GM19238 (cell line): Measurements from ENCODE around the gene IL17B.

Experiments used
- DNase-seq: peaks from one replicate; pipeline ENCODE4 v3.0.0; 2011; ENCODE audit warnings: low spot score; ENCODE audit not compliant: insufficient read length

IL17B gene

GRCh38 chr5:149415066-149415967 is 36.2 kb upstream of the IL17B start:
- no peak for DNase-seq

GRCh38 chr5:149414405-149415065 is 35.4 kb upstream of the IL17B start:
- DNase-seq = no peak

GRCh38 chr5:149413477-149414210 is 34.6 kb upstream of the IL17B start:
- no peak for DNase-seq

GRCh38 chr5:149412783-149413476 is 33.8 kb upstream of the IL17B start:
- DNase-seq = no peak

- DNase-seq = no peak
Observed at GRCh38 chr5:149411738-149412519, 32.8 kb upstream of the IL17B start.

GRCh38 chr5:149410721-149411432 is 31.8 kb upstream of the IL17B start:
- no peak for DNase-seq

- DNase-seq = no peak
Observed at GRCh38 chr5:149410071-149410470, 31.0 kb upstream of the IL17B start.

- no peak for DNase-seq
Observed at GRCh38 chr5:149409268-149409948, 30.3 kb upstream of the IL17B start.

GRCh38 chr5:149408252-149409099 is 29.4 kb upstream of the IL17B start:
- DNase-seq = no peak

- DNase-seq = no peak
Observed at GRCh38 chr5:149407323-149408251, 28.5 kb upstream of the IL17B start.

GRCh38 chr5:149406979-149407306 is 27.9 kb upstream of the IL17B start:
- no peak for DNase-seq

- DNase-seq = no peak
Observed at GRCh38 chr5:149406203-149406978, 27.3 kb upstream of the IL17B start.

- no peak for DNase-seq
Observed at GRCh38 chr5:149405550-149406202, 26.6 kb upstream of the IL17B start.

- DNase-seq = no peak
Observed at GRCh38 chr5:149404746-149405549, 25.9 kb upstream of the IL17B start.
